K562 (cell line): ENCODE measurements around the gene PLEKHA1. TPM values are rescaled to one million over a fixed set of nuclear protein-coding genes. Genes with fewer than 3 reads are reported as not detected.

Experiments used
- ATAC-seq: fragments of 200-7000 bp; cut with Tn5 transposase; 3 replicates; pipeline ENCODE4 v1.9.1; 2020; ENCODE audit warnings: moderate library complexity
- BruUV-seq: library from RNA; stranded (reverse); fragments of 400-500 nt; replicated peaks from 2 replicates; lab custom pipeline; 2021; lab: Mats Ljungman, UMichigan
- CTCF ChIA-PET: fragments of 300-600 bp; formaldehyde crosslinking; extraction: SDS; loops from one replicate; lab custom pipeline; 2021; ENCODE audit warnings: low intra/inter-chr PET ratio; lab: Yijun Ruan, JAX
- POLR2A ChIA-PET: fragments of 300-600, 350-650 bp; sonication (Branson Sonifier 250); formaldehyde crosslinking; extraction: SDS; loops from one replicate; lab custom pipeline; 2021; ENCODE audit warnings: antibody characterized with exemption, inconsistent platforms; lab: Yijun Ruan, JAX
- DNase-seq, 4 experiments: peaks; one replicate each; pipeline versions ENCODE4 v3.0.0 to v3.0.0-alpha.2; 2011 to 2018; ENCODE audit warnings: low spot score in 3 of 4, mixed read lengths in 3 of 4; ENCODE audit errors: extremely low read depth in 1 of 4
- FAIRE-seq: peaks from 2 replicates; lab custom pipeline; 2011; peaks lifted over from hg19 to GRCh38; lab: Jason Lieb, UNC
- H2AFZ ChIP-seq: 2 replicates; pipeline ENCODE4 v1.6.0; 2011; ENCODE audit warnings: low read depth, low read length, control low read depth, inconsistent platforms
- H3K27ac ChIP-seq: fragments of 200-600 bp; 3 replicates; pipeline ENCODE4 v1.8.0; 2011; ENCODE audit warnings: low read depth, mild to moderate bottlenecking, control low read depth, inconsistent platforms, low read length, moderate library complexity, mixed read lengths; ENCODE audit errors: extremely low read depth
- H3K27me3 ChIP-seq, 2 experiments: fragments of 300-600 bp in 1 of 2; 2 replicates in 1 of 2; 3 replicates in 1 of 2; pipeline versions ENCODE4 v1.6.0 to v1.8.0; 2011; ENCODE audit warnings: inconsistent platforms in 2 of 2, low read length in 2 of 2, mild to moderate bottlenecking in 1 of 2, mixed read lengths in 1 of 2, moderate library complexity in 1 of 2; ENCODE audit not compliant: control insufficient read depth in 2 of 2, insufficient read depth in 2 of 2
- H3K36me3 ChIP-seq: fragments of 300-600 bp; 3 replicates; pipeline ENCODE4 v1.8.0; 2011; ENCODE audit warnings: mild to moderate bottlenecking, low read length, inconsistent platforms; ENCODE audit not compliant: control insufficient read depth, insufficient read depth
- H3K4me1 ChIP-seq, 2 experiments: fragments of 200-600 bp in 1 of 2; replicated peaks in 1 of 2; 2 replicates in 1 of 2; 3 replicates in 1 of 2; pipeline versions ENCODE4 v1.5.1 to v1.8.0; 2011; ENCODE audit warnings: inconsistent platforms in 2 of 2, low read length in 2 of 2, mild to moderate bottlenecking in 1 of 2, mixed read lengths in 1 of 2, moderate library complexity in 1 of 2; ENCODE audit not compliant: control insufficient read depth in 2 of 2, insufficient read depth in 2 of 2
- H3K4me2 ChIP-seq: 2 replicates; pipeline ENCODE4 v1.6.1; 2011; ENCODE audit warnings: low read length, control low read depth, inconsistent platforms, mixed read lengths; ENCODE audit not compliant: insufficient read depth
- H3K4me3 ChIP-seq: fragments of 200-600 bp; sonication (generic), shearing (Covaris generic); 2 replicates; pipeline ENCODE4 v1.5.1; 2016; ENCODE audit warnings: control low read depth, inconsistent platforms
- H3K79me2 ChIP-seq: fragments of 200-600 bp; 3 replicates; pipeline ENCODE4 v1.8.0; 2011; ENCODE audit warnings: low read length, inconsistent platforms; ENCODE audit not compliant: control insufficient read depth, insufficient read depth
- H3K9ac ChIP-seq, 2 experiments: 2 replicates each; pipeline versions ENCODE4 v1.6.0 to v1.6.1; 2011; ENCODE audit warnings: low read depth in 2 of 2, low read length in 2 of 2, control low read depth in 1 of 2, inconsistent platforms in 1 of 2, mild to moderate bottlenecking in 1 of 2, mixed read lengths in 1 of 2; ENCODE audit not compliant: insufficient read depth in 1 of 2
- H3K9me1 ChIP-seq: one replicate; pipeline ENCODE4 v1.6.0; 2011; ENCODE audit warnings: inconsistent platforms, mild to moderate bottlenecking, low read length, moderate library complexity; ENCODE audit not compliant: control insufficient read depth, insufficient read depth
- H3K9me3 ChIP-seq: replicated peaks from 2 replicates; pipeline ENCODE4 v1.5.1; 2011; ENCODE audit warnings: low read depth, low read length, inconsistent platforms; ENCODE audit not compliant: control insufficient read depth, insufficient read depth
- H4K20me1 ChIP-seq: replicated peaks from 2 replicates; pipeline ENCODE4 v1.6.1; 2011; ENCODE audit warnings: low read length, inconsistent platforms, mixed read lengths; ENCODE audit not compliant: control insufficient read depth, insufficient read depth
- BRD9 ChIP-seq: fragments of 450-650 bp; IDR thresholded peaks from 2 replicates; pipeline ENCODE4 v1.6.1; 2018; ENCODE audit warnings: low read depth; ENCODE audit not compliant: partially characterized antibody
- CBFA2T3 ChIP-seq: fragments of 450-650 bp; IDR thresholded peaks from 2 replicates; pipeline ENCODE4 v1.6.1; 2017
- CEBPB ChIP-seq: fragments of 450-650 bp; IDR thresholded peaks from 2 replicates; pipeline ENCODE4 v1.6.1; 2016; ENCODE audit warnings: missing genetic modification characterization, missing compliant biosample characterization
- EP300 ChIP-seq: IDR thresholded peaks from 2 replicates; pipeline ENCODE4 v1.6.1; 2012; ENCODE audit warnings: low read length, improper control_type of control experiment
- FOXM1 ChIP-seq, 2 experiments: fragments of 450-650 bp in 1 of 2; sonication (generic) in 1 of 2; formaldehyde crosslinking in 1 of 2; IDR thresholded peaks; 2 replicates each; pipeline versions ENCODE4 v1.6.1 to v1.9.0; 2017 to 2022; ENCODE audit warnings: low read depth in 2 of 2, mild to moderate bottlenecking in 2 of 2, missing genetic modification reagents in 1 of 2, moderate library complexity in 1 of 2
- HDAC2 ChIP-seq: fragments of 450-650 bp; IDR thresholded peaks from 2 replicates; pipeline ENCODE4 v1.6.1; 2016; ENCODE audit warnings: mild to moderate bottlenecking
- ILF3 ChIP-seq: fragments of 450-650 bp; IDR thresholded peaks from 2 replicates; pipeline ENCODE4 v1.6.1; 2018; ENCODE audit warnings: antibody characterized with exemption, mild to moderate bottlenecking, moderate library complexity, borderline replicate concordance
- PREB ChIP-seq: sonication (generic); formaldehyde crosslinking; IDR thresholded peaks from 2 replicates; pipeline ENCODE4 v1.8.1; 2023; ENCODE audit warnings: mild to moderate bottlenecking, missing genetic modification reagents
- RAD51 ChIP-seq: fragments of 450-650 bp; IDR thresholded peaks from 2 replicates; pipeline ENCODE4 v1.7.1; 2016; ENCODE audit warnings: low read depth, mild to moderate bottlenecking, borderline replicate concordance
- RBM22 ChIP-seq: fragments of 200-400 bp; formaldehyde crosslinking; IDR thresholded peaks from 2 replicates; pipeline ENCODE4 v1.6.1; 2018; ENCODE audit warnings: low read length, low read depth; ENCODE audit not compliant: poor library complexity, severe bottlenecking
- RBM25 ChIP-seq: fragments of 200-400 bp; formaldehyde crosslinking; IDR thresholded peaks from 2 replicates; pipeline ENCODE4 v1.6.1; 2018; ENCODE audit warnings: low read length, low read depth, moderate library complexity; ENCODE audit not compliant: severe bottlenecking
- SLC30A9 ChIP-seq: fragments of 250-450 bp; sonication (Bioruptor Pico); IDR thresholded peaks from 2 replicates; pipeline ENCODE4 v1.8.0; 2022; ENCODE audit warnings: mild to moderate bottlenecking, moderate library complexity
- TCF7 ChIP-seq: sonication (generic); IDR thresholded peaks from 2 replicates; pipeline ENCODE4 v1.6.1; 2016; ENCODE audit warnings: antibody characterized with exemption, borderline replicate concordance
- TEAD4 ChIP-seq, 2 experiments: sonication (generic) in 1 of 2; formaldehyde crosslinking in 1 of 2; IDR thresholded peaks; 2 replicates each; pipeline versions ENCODE4 v1.6.1 to v1.8.0; 2012 to 2022; ENCODE audit warnings: borderline replicate concordance in 1 of 2, inconsistent platforms in 1 of 2, low read length in 1 of 2, mild to moderate bottlenecking in 1 of 2, missing genetic modification reagents in 1 of 2
- TFAM ChIP-seq: fragments of 250-450 bp; sonication (Bioruptor Pico); conservative IDR thresholded peaks from 2 replicates; pipeline ENCODE4 v1.5.0; 2021; ENCODE audit warnings: mild to moderate bottlenecking, moderate library complexity
- THRB ChIP-seq: fragments of 450-650 bp; formaldehyde crosslinking; conservative IDR thresholded peaks from 2 replicates; pipeline ENCODE4 v1.4.0; 2022; ENCODE audit warnings: mild to moderate bottlenecking, missing genetic modification characterization
- WHSC1 ChIP-seq: IDR thresholded peaks from one replicate; pipeline ENCODE4 v1.6.1; 2012; ENCODE audit warnings: low read length, control low read depth, inconsistent platforms
- ZNF232 ChIP-seq: sonication (generic); formaldehyde crosslinking; IDR thresholded peaks from 2 replicates; pipeline ENCODE4 v1.8.0; 2022; ENCODE audit warnings: mild to moderate bottlenecking, missing genetic modification reagents
- WGBS: fragments of 100-300 bp; shearing (Covaris generic); methylation state at CpG from one replicate; pipeline ENCODE4 v1.1.6; 2016; ENCODE audit warnings: low coverage, mixed read lengths; ENCODE audit not compliant: insufficient coverage; ENCODE audit errors: missing lambda C conversion rate; 5-methylcytosine and 5-hydroxymethylcytosine counted together
- in situ Hi-C: fragments of 300-500 bp; cut with MboI; formaldehyde crosslinking; loops from 4 replicates; pipeline ENCODE4 v1.15.0; 2018; ENCODE audit warnings: inconsistent platforms, mixed read lengths
- intact Hi-C: fragments of 100-400 bp; cut with micrococcal nuclease; formaldehyde crosslinking; loops from 2 replicates; pipeline ENCODE4 v1.14.2; 2022
- polyA plus RNA-seq, 8 experiments: library from polyadenylated mRNA; depleted of rRNA in 4 of 8; stranded (reverse) in 5 of 8; unstranded in 3 of 8; fragments of >200 nt; fragmentation: Nextera tagmentation in 2 of 8; fragmentation: Illumina TruSeq in 1 of 8; extraction: Ambion mirVana in 2 of 8; extraction: Trizol in 1 of 8; gene quantifications; 2 replicates each; pipeline versions ENCODE4 v1.2.1 to v1.2.3, GENCODE V29; 2011 to 2014; ENCODE audit warnings: inconsistent platforms in 1 of 8, missing spikeins in 1 of 8
- total RNA-seq, 7 experiments: library from RNA; depleted of rRNA in 6 of 7; stranded (reverse); fragments of >200 nt in 6 of 7; fragmentation: Illumina TruSeq in 2 of 7; extraction: Trizol in 2 of 7; gene quantifications; 2 replicates each; pipeline versions ENCODE4 v1.2.1 to v1.2.3, GENCODE V29; 2011 to 2021; ENCODE audit warnings: low replicate concordance in 1 of 7
- TF ChIP-seq, protein P1 (sequence below): fragments of 450-650 bp; IDR thresholded peaks from 2 replicates; pipeline ENCODE4 v1.6.1; 2016; ENCODE audit warnings: missing biosample characterization, missing genetic modification characterization

Gene PLEKHA1
- total and polyA plus RNA-seq, 9 of the 15 experiments (the other 6 are each of a cell fraction or from before 2014, with no cell fraction given), result 0.05 to 4.7 (median 1.0) TPM

DNA sequence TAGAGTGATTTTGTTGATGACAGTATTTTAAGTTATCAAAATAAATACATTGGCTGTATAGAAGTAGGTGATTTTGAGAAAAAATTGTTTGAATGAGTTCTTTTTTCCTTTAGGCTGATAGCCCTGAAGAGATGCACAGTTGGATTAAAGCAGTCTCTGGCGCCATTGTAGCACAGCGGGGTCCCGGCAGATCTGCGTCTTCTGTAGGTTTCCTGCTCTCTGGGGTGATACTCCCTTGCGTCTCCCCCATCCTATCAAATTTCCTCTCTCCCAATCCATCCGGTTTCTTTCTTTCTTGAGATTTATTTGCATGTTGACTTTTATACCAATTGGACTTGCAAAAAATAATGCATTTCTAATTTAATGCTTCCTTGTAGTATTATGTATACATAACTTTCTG, 52.3 kb downstream of the PLEKHA1 start (continued):
- TF ChIP-seq THRB (CRISPR knock-in tag) (no peak), PREB (no peak)
- TF ChIP-seq, all 486 proteins: peak for 0

DNA sequence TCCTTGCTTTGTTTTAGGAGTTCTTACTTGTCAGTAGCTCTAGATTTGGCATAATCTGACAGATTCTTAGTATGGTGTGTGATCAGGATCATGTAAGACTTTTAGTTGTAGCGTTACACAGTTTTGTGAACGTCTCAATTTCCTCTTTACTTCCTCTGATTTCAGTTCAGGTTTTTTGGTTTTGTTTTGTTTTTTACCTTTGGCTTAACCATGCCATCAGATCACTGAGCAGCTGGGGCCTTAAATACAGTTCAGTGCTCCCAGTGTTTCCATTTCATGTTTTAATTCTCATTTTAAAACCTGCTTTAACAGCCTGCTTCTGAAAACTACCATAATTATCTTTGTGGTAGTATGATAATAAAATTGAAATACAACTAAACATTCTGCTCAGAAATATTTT, 52.8 kb downstream of the PLEKHA1 start:
- Histone ChIP-seq H3K79me2 (no peaks in the 10 kb centered on the region), H3K4me2 (no peak overlapping the region), H2AFZ (no peak overlapping the region), H3K27ac (no peak overlapping the region), H3K9me3 (no peaks in the 10 kb centered on the region), H3K36me3 (no peaks in the 10 kb centered on the region), H3K9me1 (no peaks in the 10 kb centered on the region), H3K27me3 (peaks cover 0 to 6% of the 10 kb centered on the region in 2 experiments; a peak in 2 of 5 replicates), H3K4me1 (no peaks in the 10 kb centered on the region), H3K4me3 (no peak overlapping the region), H4K20me1 (no peaks in the 10 kb centered on the region), H3K9ac (no peak overlapping the region)
- CTCF ChIA-PET, result no interaction called here
- no peak for DNase-seq
- POLR2A ChIA-PET, result no interaction called here
- 3% methylated on average over 2 of the region's 2 CpGs for WGBS
- intact Hi-C loops (no loop called here), in situ Hi-C loops (loop anchor here (25.0 kb wide), 1 partner anchor 290 kb away; no protein-coding TSS in a partner anchor)
- no TSS peak for BruUV-seq
- FAIRE-seq, result no peak
- ATAC-seq, result no peak
- TF ChIP-seq TFAM (CRISPR knock-in tag) (no peak), TEAD4 (IDR thresholded peaks at IDR 0.05; ENCODE audit: low read length) (no peak), TEAD4 (CRISPR knock-in tag; IDR thresholded peaks at IDR 0.05; ENCODE audit: borderline replicate concordance) (no peak), SLC30A9 (CRISPR knock-in tag) (no peak), EP300 (no peak), FOXM1 (IDR thresholded peaks at IDR 0.05; ENCODE audit: low read depth) (no peak), FOXM1 (CRISPR knock-in tag; IDR thresholded peaks at IDR 0.05; ENCODE audit: low read depth) (no peak), TCF7 (no peak), CEBPB (tag) (no peak), RAD51 (no peak), RBM22 (no peak), BRD9 (no peak), ZNF232 (CRISPR knock-in tag) (no peak), WHSC1 (no peak), HDAC2 (no peak), RBM25 (no peak), CBFA2T3 (no peak), ILF3 (no peak)
- TF ChIP-seq, protein P1, sequence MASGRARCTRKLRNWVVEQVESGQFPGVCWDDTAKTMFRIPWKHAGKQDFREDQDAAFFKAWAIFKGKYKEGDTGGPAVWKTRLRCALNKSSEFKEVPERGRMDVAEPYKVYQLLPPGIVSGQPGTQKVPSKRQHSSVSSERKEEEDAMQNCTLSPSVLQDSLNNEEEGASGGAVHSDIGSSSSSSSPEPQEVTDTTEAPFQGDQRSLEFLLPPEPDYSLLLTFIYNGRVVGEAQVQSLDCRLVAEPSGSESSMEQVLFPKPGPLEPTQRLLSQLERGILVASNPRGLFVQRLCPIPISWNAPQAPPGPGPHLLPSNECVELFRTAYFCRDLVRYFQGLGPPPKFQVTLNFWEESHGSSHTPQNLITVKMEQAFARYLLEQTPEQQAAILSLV (tag), result no peak
